GM12801 (cell line): ENCODE measurements around the gene DNASE1L3.

Source experiments
- CTCF ChIP-seq: IDR thresholded peaks from one replicate; pipeline ENCODE4 v1.5.1; 2011; ENCODE audit warnings: control low read depth; ENCODE audit not compliant: insufficient read length; ENCODE audit errors: extremely low read depth

Gene DNASE1L3

GRCh38 chr3:58167431-58168351 lies 43.1 kb downstream of the DNASE1L3 start:
- TF ChIP-seq CTCF: no peak

- no peak for TF ChIP-seq CTCF
These were observed 45.6 kb downstream of the DNASE1L3 start for GRCh38 chr3:58164906-58165821.

GRCh38 chr3:58164199-58164879 lies 46.4 kb downstream of the DNASE1L3 start:
- no peak for TF ChIP-seq CTCF

GRCh38 chr3:58163234-58163633 lies 47.5 kb downstream of the DNASE1L3 start:
- TF ChIP-seq CTCF: no peak

- no peak for TF ChIP-seq CTCF
These were observed 49.1 kb downstream of the DNASE1L3 start for GRCh38 chr3:58161435-58162398.

DNA sequence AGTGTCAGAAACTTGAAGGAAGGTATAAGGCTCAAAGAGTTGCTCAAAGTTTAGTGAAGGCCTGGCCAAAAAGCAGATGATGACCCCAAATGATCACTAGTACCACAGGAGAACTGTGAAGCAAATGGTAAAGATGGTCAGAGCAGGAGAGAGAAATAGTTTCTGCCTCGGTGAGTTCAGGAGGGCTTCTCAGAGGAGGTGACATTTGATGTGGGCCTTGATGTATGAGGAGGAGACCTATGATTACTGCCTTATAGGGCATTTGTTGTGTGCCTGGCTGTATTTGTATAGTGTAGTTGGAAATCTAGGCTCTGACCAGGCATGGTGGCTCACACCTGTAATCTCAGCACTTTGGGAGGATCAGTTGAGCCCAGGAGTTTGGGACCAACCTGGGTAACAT lies 50.4 kb downstream of the DNASE1L3 start:
- no peak for TF ChIP-seq CTCF
